ENCODE measurements around the gene AGPAT4. TPM values are rescaled to one million over a fixed set of nuclear protein-coding genes. Genes with fewer than 3 reads are reported as not detected.

The AGPAT4 gene
- total and polyA plus RNA-seq, 2 donors (not counting 3 experiments of a cell fraction or from before 2014, with no cell fraction given): 10.2 to 15.2 TPM

GRCh38 chr6:161239001-161239400, 34.9 kb downstream of the AGPAT4 start:
- H3K9ac ChIP-seq (replicated peaks; ENCODE audit: extremely low read depth, insufficient read depth, low read length): no peak overlapping the region
- DNase-seq (ENCODE audit: low read depth, low spot score) (no peak), FAIRE-seq (no peak)
- CTCF ChIA-PET: interaction anchor here (1.5 kb wide), 1 partner anchor 10 kb away, joined by 4 read pairs; no protein-coding TSS in a partner anchor
- no peaks in the 10 kb centered on the region for H3K36me3 ChIP-seq (ENCODE audit: control insufficient read depth in 2 of 2, extremely low read depth in 1 of 2, insufficient read depth in 2 of 2, low read length in 2 of 2)
- no peak overlapping the region for H3K4me2 ChIP-seq (ENCODE audit: insufficient read depth, low read length)
- H3K9me1 ChIP-seq (replicated peaks; ENCODE audit: control insufficient read depth, extremely low read depth, insufficient read depth, low read length): no peaks in the 10 kb centered on the region
- intact Hi-C loops (cut with micrococcal nuclease) (no loop called here), dilution Hi-C loops (cut with MboI; ENCODE audit: extremely low pct_ligation_motif_present, low sequenced_read_pairs) (no loop called here)
- H3K9me3 ChIP-seq (replicated peaks; ENCODE audit: control insufficient read depth, insufficient read depth, low read length): no peaks in the 10 kb centered on the region
- H2AFZ ChIP-seq (ENCODE audit: low read depth, low read length): no peak overlapping the region
- no peaks in the 10 kb centered on the region for H4K20me1 ChIP-seq (replicated peaks; ENCODE audit: control insufficient read depth, extremely low read depth, insufficient read depth, low read length)
- no peaks in the 10 kb centered on the region for H3K27me3 ChIP-seq (ENCODE audit: control insufficient read depth in 2 of 2, insufficient read depth in 2 of 2, low read length in 2 of 2)
- H3K79me2 ChIP-seq (ENCODE audit: control insufficient read depth, insufficient read depth, low read length): no peaks in the 10 kb centered on the region
- H3K4me1 ChIP-seq (ENCODE audit: control insufficient read depth, extremely low read depth, insufficient read depth, low read length): peaks cover 4% of the 10 kb centered on the region
- H3K27ac ChIP-seq (ENCODE audit: insufficient read depth, low read depth, low read length): no peak overlapping the region
- POLR2A ChIA-PET: no interaction called here
- TF ChIP-seq JUN (IDR thresholded peaks at IDR 0.05; ENCODE audit: borderline replicate concordance, insufficient read depth, insufficient read length, low read depth) (no peak), POLR2A (IDR thresholded peaks at IDR 0.05; ENCODE audit: low read depth, low read length) (no peak), POLR2AphosphoS5 (IDR thresholded peaks at IDR 0.05; ENCODE audit: insufficient read depth, low read depth, low read length) (no peak), GATA2 (IDR thresholded peaks at IDR 0.05; ENCODE audit: insufficient read depth, insufficient read length, low read depth, low read length) (no peak), MYC (IDR thresholded peaks at IDR 0.05; ENCODE audit: low read depth, low read length) (no peak), EZH2 (IDR thresholded peaks at IDR 0.05; ENCODE audit: borderline replicate concordance, low read depth, low read length, severe bottlenecking) (no peak), FOS (IDR thresholded peaks at IDR 0.05; ENCODE audit: borderline replicate concordance, insufficient read depth, low read length) (no peak)
- TF ChIP-seq, protein P1, sequence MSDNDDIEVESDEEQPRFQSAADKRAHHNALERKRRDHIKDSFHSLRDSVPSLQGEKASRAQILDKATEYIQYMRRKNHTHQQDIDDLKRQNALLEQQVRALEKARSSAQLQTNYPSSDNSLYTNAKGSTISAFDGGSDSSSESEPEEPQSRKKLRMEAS (IDR thresholded peaks at IDR 0.05; ENCODE audit: insufficient read depth, insufficient read length): no peak
- TF ChIP-seq, protein P2, sequence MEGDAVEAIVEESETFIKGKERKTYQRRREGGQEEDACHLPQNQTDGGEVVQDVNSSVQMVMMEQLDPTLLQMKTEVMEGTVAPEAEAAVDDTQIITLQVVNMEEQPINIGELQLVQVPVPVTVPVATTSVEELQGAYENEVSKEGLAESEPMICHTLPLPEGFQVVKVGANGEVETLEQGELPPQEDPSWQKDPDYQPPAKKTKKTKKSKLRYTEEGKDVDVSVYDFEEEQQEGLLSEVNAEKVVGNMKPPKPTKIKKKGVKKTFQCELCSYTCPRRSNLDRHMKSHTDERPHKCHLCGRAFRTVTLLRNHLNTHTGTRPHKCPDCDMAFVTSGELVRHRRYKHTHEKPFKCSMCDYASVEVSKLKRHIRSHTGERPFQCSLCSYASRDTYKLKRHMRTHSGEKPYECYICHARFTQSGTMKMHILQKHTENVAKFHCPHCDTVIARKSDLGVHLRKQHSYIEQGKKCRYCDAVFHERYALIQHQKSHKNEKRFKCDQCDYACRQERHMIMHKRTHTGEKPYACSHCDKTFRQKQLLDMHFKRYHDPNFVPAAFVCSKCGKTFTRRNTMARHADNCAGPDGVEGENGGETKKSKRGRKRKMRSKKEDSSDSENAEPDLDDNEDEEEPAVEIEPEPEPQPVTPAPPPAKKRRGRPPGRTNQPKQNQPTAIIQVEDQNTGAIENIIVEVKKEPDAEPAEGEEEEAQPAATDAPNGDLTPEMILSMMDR (IDR thresholded peaks at IDR 0.05; ENCODE audit: extremely low read depth in 1 of 2, insufficient read depth in 1 of 2, low read depth in 1 of 2, low read length in 2 of 2): no peak
- H3K4me3 ChIP-seq (replicated peaks in 1 of 3; ENCODE audit: insufficient read depth in 1 of 3, low read depth in 1 of 3, low read length in 3 of 3): no peak overlapping the region
- BruUV-seq (replicated peaks): no TSS peak
